Gastrocnemius medialis (tissue), 4 donors: ENCODE measurements around the gene ZBTB12. TPM values are rescaled to one million over a fixed set of nuclear protein-coding genes. Genes with fewer than 3 reads are reported as not detected.

Experiments
- ATAC-seq, 2 donors: fragments of 150-250 bp; one replicate each; pipeline ENCODE4 v1.9.1; 2016
- DNase-seq, 2 donors: peaks; one replicate each; pipeline ENCODE4 v3.0.0-alpha.2; 2019
- H3K27ac ChIP-seq, 4 donors: fragments of 200-600 bp; sonication (generic); 1 replicate in 1 of 4; 2 replicates in 3 of 4; pipeline ENCODE4 v1.5.1; 2016 to 2018; ENCODE audit warnings: mild to moderate bottlenecking in 2 of 4, moderate library complexity in 1 of 4
- H3K27me3 ChIP-seq, 3 donors: fragments of 200-600 bp; sonication (generic) in 2 of 3; 1 replicate in 1 of 3; 2 replicates in 2 of 3; pipeline versions ENCODE4 v1.5.1 to v1.6.0; 2016 to 2019; ENCODE audit warnings: mild to moderate bottlenecking in 1 of 3, moderate library complexity in 1 of 3
- H3K36me3 ChIP-seq, 2 donors: fragments of 200-600 bp; sonication (generic) in 1 of 2; one replicate each; pipeline ENCODE4 v1.5.1; 2017 to 2018
- H3K4me1 ChIP-seq, 2 donors: fragments of 200-600 bp; sonication (generic) in 1 of 2; one replicate each; pipeline ENCODE4 v1.5.1; 2016 to 2017; ENCODE audit warnings: mild to moderate bottlenecking in 2 of 2
- H3K4me3 ChIP-seq, 4 donors: fragments of 200-600 bp; sonication (generic) in 3 of 4; 1 replicate in 1 of 4; 2 replicates in 3 of 4; pipeline ENCODE4 v1.5.1; 2016 to 2019; ENCODE audit warnings: mild to moderate bottlenecking in 2 of 4
- H3K9me3 ChIP-seq, 3 donors: fragments of 200-600 bp; sonication (generic) in 2 of 3; 1 replicate in 1 of 3; 2 replicates in 2 of 3; pipeline ENCODE4 v1.5.1; 2016 to 2019
- POLR2A ChIP-seq, 2 donors: fragments of 450-650 bp; IDR thresholded peaks; one replicate each; pipeline ENCODE4 v1.6.1; 2017; ENCODE audit warnings: antibody characterized with exemption in 2 of 2, mild to moderate bottlenecking in 2 of 2, moderate library complexity in 2 of 2
- in situ Hi-C, 4 donors: fragments of 200-750 bp; cut with MboI; loops; one replicate each; pipeline versions ENCODE4 v1.15.0 to v1.8.0; 2017; ENCODE audit warnings: low sequenced_read_pairs in 4 of 4
- intact Hi-C: fragments of 100-400 bp; cut with DNase I; formaldehyde crosslinking; loops from one replicate; pipeline ENCODE4 v1.15.1; 2023; ENCODE audit warnings: low total_unique reads
- total RNA-seq, 4 donors: library from RNA; depleted of rRNA; stranded (reverse); fragments of >200 nt; gene quantifications; one replicate each; pipeline versions ENCODE4 v1.1.0 to v1.2.3, GENCODE V29; 2016
- TF ChIP-seq, protein P1 (sequence below), 5 experiments: fragments of 450-650 bp in 3 of 5; fragments of 200-600 bp in 2 of 5; sonication (generic) in 2 of 5; IDR thresholded peaks in 4 of 5; conservative IDR thresholded peaks in 1 of 5; 1 replicate in 4 of 5; 2 replicates in 1 of 5; pipeline ENCODE4 v1.5.1; 2016 to 2019; ENCODE audit warnings: antibody characterized with exemption in 5 of 5, mild to moderate bottlenecking in 3 of 5, moderate library complexity in 3 of 5

The ZBTB12 gene, protein sequence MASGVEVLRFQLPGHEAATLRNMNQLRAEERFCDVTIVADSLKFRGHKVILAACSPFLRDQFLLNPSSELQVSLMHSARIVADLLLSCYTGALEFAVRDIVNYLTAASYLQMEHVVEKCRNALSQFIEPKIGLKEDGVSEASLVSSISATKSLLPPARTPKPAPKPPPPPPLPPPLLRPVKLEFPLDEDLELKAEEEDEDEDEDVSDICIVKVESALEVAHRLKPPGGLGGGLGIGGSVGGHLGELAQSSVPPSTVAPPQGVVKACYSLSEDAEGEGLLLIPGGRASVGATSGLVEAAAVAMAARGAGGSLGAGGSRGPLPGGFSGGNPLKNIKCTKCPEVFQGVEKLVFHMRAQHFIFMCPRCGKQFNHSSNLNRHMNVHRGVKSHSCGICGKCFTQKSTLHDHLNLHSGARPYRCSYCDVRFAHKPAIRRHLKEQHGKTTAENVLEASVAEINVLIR
- under 1 TPM in 1 of 4 donors, not detected in 3; 0.26 TPM for total RNA-seq

DNA sequence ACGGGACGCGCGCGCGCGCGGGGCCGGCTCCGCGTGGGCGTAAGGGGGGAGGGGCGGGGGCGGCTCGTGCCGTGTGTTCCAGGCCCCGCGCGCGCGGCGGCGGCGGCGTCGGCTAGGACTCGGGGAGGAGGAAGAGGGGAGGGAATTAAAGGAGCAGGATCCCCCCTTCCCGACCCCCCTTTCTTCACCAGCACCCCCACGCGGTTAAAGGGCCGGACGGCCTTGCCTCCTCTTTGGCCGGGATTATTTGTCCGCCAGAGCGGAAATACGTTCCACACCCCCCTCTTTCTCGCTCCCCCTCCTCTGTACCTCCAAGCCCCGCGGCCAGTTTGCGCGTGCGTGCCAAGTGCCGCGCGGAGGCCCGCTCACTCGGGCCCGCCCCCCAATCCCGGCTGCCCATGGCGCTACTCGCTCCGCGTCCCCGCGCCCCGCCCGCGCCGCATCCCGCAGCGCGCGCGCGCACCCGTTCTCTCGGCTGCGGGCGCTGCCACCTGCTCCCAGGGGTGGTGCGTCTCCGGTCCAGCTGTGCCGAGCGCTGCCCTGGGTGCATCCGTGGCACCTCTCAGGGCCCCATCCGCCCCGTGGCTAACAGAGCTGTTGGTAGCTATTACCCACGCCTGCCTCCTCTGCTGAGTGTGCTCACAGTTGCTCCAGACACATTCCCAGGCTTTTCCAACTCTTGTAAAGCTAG lies at the start of gene ZBTB12:
Gene ZBTB12 (minus strand): TSS at position 134 of the 691 bp plus-strand sequence. CDS start 781 bp downstream, outside the sequence.
- ATAC-seq: peak; percentile 58 to 65
- no peaks in the 10 kb centered on the region for H3K9me3 ChIP-seq
- TF ChIP-seq POLR2A (IDR thresholded peaks at IDR 0.05): peak; percentile 22 to 33
- TF ChIP-seq, protein P1, sequence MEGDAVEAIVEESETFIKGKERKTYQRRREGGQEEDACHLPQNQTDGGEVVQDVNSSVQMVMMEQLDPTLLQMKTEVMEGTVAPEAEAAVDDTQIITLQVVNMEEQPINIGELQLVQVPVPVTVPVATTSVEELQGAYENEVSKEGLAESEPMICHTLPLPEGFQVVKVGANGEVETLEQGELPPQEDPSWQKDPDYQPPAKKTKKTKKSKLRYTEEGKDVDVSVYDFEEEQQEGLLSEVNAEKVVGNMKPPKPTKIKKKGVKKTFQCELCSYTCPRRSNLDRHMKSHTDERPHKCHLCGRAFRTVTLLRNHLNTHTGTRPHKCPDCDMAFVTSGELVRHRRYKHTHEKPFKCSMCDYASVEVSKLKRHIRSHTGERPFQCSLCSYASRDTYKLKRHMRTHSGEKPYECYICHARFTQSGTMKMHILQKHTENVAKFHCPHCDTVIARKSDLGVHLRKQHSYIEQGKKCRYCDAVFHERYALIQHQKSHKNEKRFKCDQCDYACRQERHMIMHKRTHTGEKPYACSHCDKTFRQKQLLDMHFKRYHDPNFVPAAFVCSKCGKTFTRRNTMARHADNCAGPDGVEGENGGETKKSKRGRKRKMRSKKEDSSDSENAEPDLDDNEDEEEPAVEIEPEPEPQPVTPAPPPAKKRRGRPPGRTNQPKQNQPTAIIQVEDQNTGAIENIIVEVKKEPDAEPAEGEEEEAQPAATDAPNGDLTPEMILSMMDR (IDR thresholded peaks at IDR 0.05 in 4 of 5, conservative IDR thresholded peaks at IDR 0.05 in 1 of 5): peak in 1 of 5 experiments; percentile 20
- peaks cover 15 to 19% of the 10 kb centered on the region in 2 donors for H3K4me1 ChIP-seq
- in situ Hi-C loops (loop anchor here in 2 of 4 donors (10.0 kb wide), 1 partner anchor 53 kb away; the partner anchor contains the start of genes NELFE (in 2 of the 2) and SKIC2 (in 2 of the 2)), intact Hi-C loops (loop anchor here (2.0 to 5.0 kb wide), 2 partner anchors 57 to 275 kb away; partner anchors contain the start of genes AGPAT1, NELFE, RNF5 and SKIC2)
- peak within 1 kb of the TSS; percentile 56 to 93 (median 80) for H3K4me3 ChIP-seq
- DNase-seq: peak; percentile 78 to 82
- no peaks in the 10 kb centered on the region for H3K36me3 ChIP-seq
- no peaks in the 10 kb centered on the region for H3K27me3 ChIP-seq
- H3K27ac ChIP-seq: peak within 1 kb of the TSS; percentile 78 to 89 (median 86)

DNA sequence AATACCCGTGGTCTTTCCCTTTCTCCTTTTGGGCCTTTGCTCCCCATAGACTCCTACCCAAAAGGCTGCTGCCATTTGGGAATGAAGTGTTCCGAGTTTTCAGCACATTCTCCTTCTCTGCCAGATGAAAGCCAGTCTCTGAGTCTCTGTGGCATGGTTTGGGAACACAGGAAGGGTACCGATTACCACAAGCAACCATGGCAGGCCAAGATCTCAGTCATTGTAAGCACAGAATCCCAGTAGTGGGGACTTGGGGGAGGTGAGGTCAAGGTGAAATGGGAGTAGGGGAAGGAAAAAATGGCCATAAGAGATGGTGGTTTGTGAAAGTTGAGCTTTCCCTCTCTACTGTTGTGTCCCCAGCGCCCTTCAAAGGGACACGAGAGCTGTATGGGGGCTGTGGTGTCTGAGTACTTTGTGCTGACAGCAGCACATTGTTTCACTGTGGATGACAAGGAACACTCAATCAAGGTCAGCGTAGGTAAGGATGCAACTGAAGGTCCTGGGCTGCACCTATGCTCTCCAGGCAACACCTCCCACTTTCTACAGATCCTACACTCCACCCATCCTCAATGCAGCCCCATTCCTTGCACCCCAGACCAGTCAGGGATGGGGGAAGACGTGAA lies 48.2 kb upstream of the ZBTB12 start:
- no peak for TF ChIP-seq POLR2A (IDR thresholded peaks at IDR 0.05)
- TF ChIP-seq, protein P1 (IDR thresholded peaks at IDR 0.05 in 4 of 5, conservative IDR thresholded peaks at IDR 0.05 in 1 of 5): no peak
- H3K27me3 ChIP-seq: peaks cover 0 to 4% (median 0%) of the 10 kb centered on the region in 3 donors
- no peak overlapping the region for H3K4me3 ChIP-seq
- peaks cover 0 to 32% of the 10 kb centered on the region in 2 donors for H3K36me3 ChIP-seq
- intact Hi-C loops (loop anchor here (10.0 kb wide), 1 partner anchor 1395 kb away; the partner anchor contains the start of genes GNL1 and PRR3), in situ Hi-C loops (loop anchor here (10.0 to 25.0 kb wide), 8 partner anchors 45 to 1012 kb away; partner anchors contain the start of genes ZBTB12 (in 2 of the 4), AGER (in 1 of the 4), AGPAT1 (in 1 of the 4) and APOM (in 1 of the 4))
- ATAC-seq: no peak
- H3K4me1 ChIP-seq: no peaks in the 10 kb centered on the region
- no peak overlapping the region for H3K27ac ChIP-seq
- no peak for DNase-seq
- no peaks in the 10 kb centered on the region for H3K9me3 ChIP-seq

DNA sequence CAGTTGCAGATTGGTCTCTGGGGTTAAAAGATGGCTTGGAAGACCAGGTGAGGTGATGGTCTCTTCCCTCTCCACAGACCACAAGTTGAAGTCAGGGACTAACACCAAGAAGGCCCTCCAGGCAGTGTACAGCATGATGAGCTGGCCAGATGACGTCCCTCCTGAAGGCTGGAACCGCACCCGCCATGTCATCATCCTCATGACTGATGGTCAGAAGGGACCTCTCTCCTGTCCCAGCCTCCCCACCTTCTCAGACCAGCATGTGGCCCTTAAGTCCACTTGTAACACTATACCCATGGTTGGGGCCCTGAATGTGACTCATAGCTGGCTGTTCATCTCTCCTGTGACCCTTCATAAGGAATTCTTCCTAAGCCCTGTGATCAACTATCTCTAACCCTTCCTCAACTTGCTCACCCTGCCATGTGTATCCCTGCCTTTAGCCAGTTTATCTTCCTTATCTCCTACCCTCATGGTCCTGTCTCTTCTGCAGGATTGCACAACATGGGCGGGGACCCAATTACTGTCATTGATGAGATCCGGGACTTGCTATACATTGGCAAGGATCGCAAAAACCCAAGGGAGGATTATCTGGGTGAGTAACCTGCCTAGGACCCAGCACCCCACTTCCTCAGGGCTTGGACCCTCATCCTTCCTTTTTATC lies 47.0 kb upstream of the ZBTB12 start:
- H3K36me3 ChIP-seq: peaks cover 0 to 20% of the 10 kb centered on the region in 2 donors
- no peak overlapping the region for H3K4me3 ChIP-seq
- H3K27me3 ChIP-seq: peaks cover 2 to 9% (median 3%) of the 10 kb centered on the region in 3 donors
- intact Hi-C loops (no loop called here), in situ Hi-C loops (no loop called here)
- no peaks in the 10 kb centered on the region for H3K4me1 ChIP-seq
- H3K9me3 ChIP-seq: no peaks in the 10 kb centered on the region
- TF ChIP-seq, protein P1 (IDR thresholded peaks at IDR 0.05 in 4 of 5, conservative IDR thresholded peaks at IDR 0.05 in 1 of 5): no peak
- DNase-seq (no peak), ATAC-seq (no peak)
- H3K27ac ChIP-seq: no peak overlapping the region

DNA sequence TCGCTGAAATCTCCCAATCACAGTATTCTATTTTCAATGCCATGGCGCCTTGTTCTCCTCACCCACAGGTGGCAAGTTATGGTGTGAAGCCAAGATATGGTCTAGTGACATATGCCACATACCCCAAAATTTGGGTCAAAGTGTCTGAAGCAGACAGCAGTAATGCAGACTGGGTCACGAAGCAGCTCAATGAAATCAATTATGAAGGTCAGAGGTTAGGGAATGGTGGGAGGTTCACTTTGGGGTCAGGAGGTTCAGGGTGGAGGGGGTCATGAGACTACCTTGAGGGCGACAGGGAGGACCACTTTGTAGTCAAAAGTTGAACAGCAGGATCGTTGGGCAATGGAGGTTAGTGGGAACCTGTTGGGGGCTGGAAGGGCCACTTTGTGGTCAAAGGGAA lies 46.4 kb upstream of the ZBTB12 start:
- intact Hi-C loops (no loop called here), in situ Hi-C loops (no loop called here)
- H3K27ac ChIP-seq: no peak overlapping the region
- ATAC-seq (no peak), DNase-seq (no peak)
- H3K36me3 ChIP-seq: peaks cover 0 to 14% of the 10 kb centered on the region in 2 donors
- no peak overlapping the region for H3K4me3 ChIP-seq
- H3K27me3 ChIP-seq: peaks cover 3 to 11% (median 8%) of the 10 kb centered on the region in 3 donors
- no peaks in the 10 kb centered on the region for H3K9me3 ChIP-seq
- no peaks in the 10 kb centered on the region for H3K4me1 ChIP-seq
- TF ChIP-seq POLR2A (IDR thresholded peaks at IDR 0.05): no peak
- TF ChIP-seq, protein P1 (IDR thresholded peaks at IDR 0.05 in 4 of 5, conservative IDR thresholded peaks at IDR 0.05 in 1 of 5): no peak
